Parietal lobe (tissue), 2 donors: ENCODE results near the gene ACAT1. TPM values are rescaled to one million over a fixed set of nuclear protein-coding genes. Genes with fewer than 3 reads are reported as not detected.

ENCODE experiments used
- small RNA-seq: library from RNA; depleted of rRNA; stranded (forward); fragments of <200 nt; gene quantifications from one replicate; pipeline ENCODE3, GENCODE V24; 2014; ENCODE audit warnings: low replicate concordance
- total RNA-seq: library from RNA; depleted of rRNA; stranded (reverse); fragments of >200 nt; gene quantifications from one replicate; pipeline ENCODE4 v1.2.3, GENCODE V29; 2014

ACAT1 gene
- 106 TPM for total RNA-seq

DNA sequence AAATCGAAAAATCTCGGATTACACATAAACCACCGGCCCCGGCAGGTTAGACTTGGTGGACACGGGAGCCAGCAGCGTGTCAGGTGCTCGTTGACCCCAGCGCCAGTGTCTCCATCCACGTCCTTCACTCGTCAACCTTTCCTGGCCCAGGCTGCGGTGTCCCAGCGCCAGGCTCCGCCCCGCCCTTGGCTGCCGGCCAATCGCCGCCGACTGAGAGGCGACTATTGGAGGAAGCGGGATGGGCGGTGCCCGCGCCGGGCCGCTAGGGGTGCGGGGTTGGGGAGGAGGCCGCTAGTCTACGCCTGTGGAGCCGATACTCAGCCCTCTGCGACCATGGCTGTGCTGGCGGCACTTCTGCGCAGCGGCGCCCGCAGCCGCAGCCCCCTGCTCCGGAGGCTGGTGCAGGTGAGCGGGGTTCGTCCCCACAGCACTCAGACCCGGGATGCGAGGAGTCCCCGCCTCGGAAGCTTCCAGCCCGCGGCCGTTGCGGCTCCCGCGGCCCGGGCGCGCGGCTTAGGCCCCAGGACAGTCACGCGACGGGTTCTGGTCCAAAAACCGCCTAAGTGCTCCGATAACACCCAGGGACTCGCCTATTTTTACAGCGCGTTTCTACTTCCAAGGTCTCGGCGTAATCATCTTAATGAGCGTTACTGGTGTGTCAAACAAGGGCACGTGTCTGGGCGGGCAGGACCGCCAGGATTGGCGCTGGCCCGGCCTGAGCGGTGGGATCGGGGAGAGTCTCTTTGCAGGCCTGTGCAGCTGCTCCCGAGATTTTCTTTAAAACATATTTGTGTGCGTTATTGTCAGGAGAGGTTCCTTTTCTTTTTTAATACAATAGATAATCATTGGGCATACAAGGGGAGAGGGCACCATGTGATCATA lies at the start of gene ACAT1:
ACAT1 (plus strand) TSS at position 294 of the 882 bp plus-strand sequence; CDS start at position 334, 40 bp downstream.

Small RNA genes within 50 kb of the gene (small RNA-seq; reads per million reads assigned to genes)
- gene RF00019, result not detected

Other genes with a start within 250 kb of the ACAT1 start
- 33.2 TPM for gene RAB39A, start 193.1 kb upstream of the ACAT1 start, total RNA-seq
- 77.0 TPM for gene CUL5, start 112.7 kb upstream of the ACAT1 start, total RNA-seq
- 34.1 TPM for gene NPAT, start 101.1 kb downstream of the ACAT1 start, total RNA-seq
- 216 TPM for gene ATM, start 101.5 kb downstream of the ACAT1 start, total RNA-seq